Measurements from ENCODE around the gene SPINK1.
"Not testable (repeated sequence)": the region's sequence is repeated elsewhere in the genome, so short reads cannot be mapped to it uniquely, and the experiment has no call there.

Gene SPINK1

DNA sequence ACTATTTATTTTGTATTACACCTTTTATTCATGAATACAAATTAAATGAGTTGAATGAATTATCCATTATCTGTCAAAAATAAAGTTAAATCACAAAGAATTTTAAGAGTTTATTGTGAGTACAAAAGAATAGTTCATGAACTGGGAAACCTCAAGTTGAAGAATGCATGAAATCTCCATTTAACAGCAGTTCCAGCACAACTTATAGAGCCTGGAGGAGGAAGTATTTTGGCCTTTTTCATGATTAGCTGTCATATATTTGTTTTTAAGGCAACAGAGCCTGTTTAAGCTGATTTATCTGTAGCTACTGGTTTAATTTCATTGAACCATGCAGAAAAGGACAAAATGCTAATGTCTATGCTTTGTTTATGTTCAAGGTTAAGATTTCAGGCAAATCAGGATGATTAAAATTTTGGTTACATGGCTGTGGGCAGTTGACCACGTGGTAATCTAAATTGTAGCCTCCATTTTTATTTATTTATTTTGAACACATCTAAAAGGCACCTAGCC lies 12.2 kb downstream of the SPINK1 start:
- in situ Hi-C loops (cut with HindIII; ENCODE audit: low pct_unique_long_range_greater_than_20kb, low sequenced_read_pairs): no loop called here
- DNase-seq (ENCODE audit: low read depth in 1 of 2, low spot score in 1 of 2): no peak
- TF ChIP-seq JUND (IDR thresholded peaks at IDR 0.05; ENCODE audit: low read depth): no peak

DNA sequence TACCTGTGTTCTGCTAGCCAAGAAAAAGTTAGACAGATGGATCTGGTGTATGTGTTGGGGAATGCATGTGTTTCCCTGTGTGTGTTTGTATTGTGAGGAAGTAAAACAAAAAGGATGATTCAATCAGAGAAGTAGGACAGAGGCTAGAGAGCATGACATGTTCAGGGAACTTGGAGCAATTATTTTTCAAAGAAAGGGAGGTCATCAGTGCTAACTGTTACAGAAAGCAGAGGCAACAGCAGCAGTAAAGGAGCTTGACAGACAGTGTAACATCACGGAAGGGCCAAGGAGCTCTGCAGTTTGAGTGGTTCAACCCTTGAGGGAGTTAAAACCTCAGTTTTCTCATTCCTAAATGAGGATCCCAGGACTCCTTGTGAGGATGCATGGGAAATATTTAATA lies 13.2 kb downstream of the SPINK1 start:
- no peak for TF ChIP-seq JUND (IDR thresholded peaks at IDR 0.05; ENCODE audit: low read depth)
- in situ Hi-C loops (cut with HindIII; ENCODE audit: low pct_unique_long_range_greater_than_20kb, low sequenced_read_pairs): no loop called here

GRCh38 chr5:147813696-147814095 lies 17.8 kb downstream of the SPINK1 start:
- DNase-seq (ENCODE audit: low read depth in 1 of 2, low spot score in 1 of 2): no peak
- TF ChIP-seq JUND (IDR thresholded peaks at IDR 0.05; ENCODE audit: low read depth): no peak
- in situ Hi-C loops (cut with HindIII; ENCODE audit: low pct_unique_long_range_greater_than_20kb, low sequenced_read_pairs): no loop called here

More for the DNA sequence above, 13.2 kb downstream of the SPINK1 start:
- peak in 1 of 2 experiments; percentile 8 for DNase-seq (ENCODE audit: low read depth in 1 of 2, low spot score in 1 of 2)

GRCh38 chr5:147809830-147810666 lies 21.4 kb downstream of the SPINK1 start:
- in situ Hi-C loops (cut with HindIII; ENCODE audit: low pct_unique_long_range_greater_than_20kb, low sequenced_read_pairs): no loop called here
- peak in 1 of 2 experiments; percentile 15 for DNase-seq (ENCODE audit: low read depth in 1 of 2, low spot score in 1 of 2)
- no peak for TF ChIP-seq JUND (IDR thresholded peaks at IDR 0.05; ENCODE audit: low read depth)

- no peak for DNase-seq (ENCODE audit: low read depth in 1 of 2, low spot score in 1 of 2)
- in situ Hi-C loops (cut with HindIII; ENCODE audit: low pct_unique_long_range_greater_than_20kb, low sequenced_read_pairs): no loop called here
- TF ChIP-seq JUND (IDR thresholded peaks at IDR 0.05; ENCODE audit: low read depth): no peak
Observed at GRCh38 chr5:147805030-147805454, 26.4 kb downstream of the SPINK1 start.

DNA sequence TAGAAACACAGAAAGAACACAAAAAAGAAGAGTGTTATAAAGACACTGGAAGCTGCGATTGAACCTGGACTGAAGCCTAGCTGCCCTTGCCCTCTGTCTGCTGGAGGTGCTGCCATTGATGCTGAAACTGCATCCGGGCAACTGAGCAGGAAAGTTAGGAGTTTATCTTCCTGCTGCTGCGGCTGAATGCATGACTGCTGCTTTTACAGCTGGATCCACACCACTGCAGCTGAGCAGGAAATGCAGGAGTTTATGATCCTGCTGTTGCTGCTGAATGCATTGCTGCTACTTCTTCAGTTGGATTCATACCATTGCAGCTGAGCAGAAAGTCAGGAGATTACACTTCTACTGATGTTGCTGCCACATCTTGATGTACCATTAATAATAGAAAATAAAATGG lies 27.1 kb downstream of the SPINK1 start:
- no peak for DNase-seq (ENCODE audit: low read depth in 1 of 2, low spot score in 1 of 2)
- in situ Hi-C loops (cut with HindIII; ENCODE audit: low pct_unique_long_range_greater_than_20kb, low sequenced_read_pairs): no loop called here
- TF ChIP-seq JUND (IDR thresholded peaks at IDR 0.05; ENCODE audit: low read depth): no peak

- no peak for TF ChIP-seq JUND (IDR thresholded peaks at IDR 0.05; ENCODE audit: low read depth)
- DNase-seq (ENCODE audit: low read depth in 1 of 2, low spot score in 1 of 2): no peak
- in situ Hi-C loops (cut with HindIII; ENCODE audit: low pct_unique_long_range_greater_than_20kb, low sequenced_read_pairs): no loop called here
Observed at GRCh38 chr5:147803926-147804325, 27.5 kb downstream of the SPINK1 start.

GRCh38 chr5:147803161-147803560 lies 28.3 kb downstream of the SPINK1 start:
- in situ Hi-C loops (cut with HindIII; ENCODE audit: low pct_unique_long_range_greater_than_20kb, low sequenced_read_pairs); DNase-seq (ENCODE audit: low read depth in 1 of 2, low spot score in 1 of 2): not testable (repeated sequence)

DNA sequence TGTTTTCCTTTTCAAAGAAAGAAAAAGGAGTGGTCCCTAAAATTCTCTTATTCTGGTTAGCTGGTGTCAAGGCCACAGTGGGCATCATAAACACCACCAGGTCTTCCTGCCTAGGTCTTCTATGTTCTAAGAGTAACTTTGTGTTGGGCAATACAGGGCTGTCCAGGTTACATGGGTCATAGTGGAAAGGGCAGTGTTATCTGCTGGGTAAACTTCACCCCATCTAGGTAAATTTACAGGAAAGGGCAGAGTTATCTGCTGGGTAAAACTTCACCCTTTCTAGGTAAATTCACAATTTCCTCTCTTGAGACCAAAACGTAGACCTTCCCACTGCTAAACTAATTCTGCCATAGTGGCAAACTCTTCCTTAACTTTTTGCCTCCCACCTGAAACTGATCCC lies 30.0 kb downstream of the SPINK1 start:
- DNase-seq (ENCODE audit: low read depth in 1 of 2, low spot score in 1 of 2): no peak
- no peak for TF ChIP-seq JUND (IDR thresholded peaks at IDR 0.05; ENCODE audit: low read depth)
- in situ Hi-C loops (cut with HindIII; ENCODE audit: low pct_unique_long_range_greater_than_20kb, low sequenced_read_pairs): no loop called here

DNA sequence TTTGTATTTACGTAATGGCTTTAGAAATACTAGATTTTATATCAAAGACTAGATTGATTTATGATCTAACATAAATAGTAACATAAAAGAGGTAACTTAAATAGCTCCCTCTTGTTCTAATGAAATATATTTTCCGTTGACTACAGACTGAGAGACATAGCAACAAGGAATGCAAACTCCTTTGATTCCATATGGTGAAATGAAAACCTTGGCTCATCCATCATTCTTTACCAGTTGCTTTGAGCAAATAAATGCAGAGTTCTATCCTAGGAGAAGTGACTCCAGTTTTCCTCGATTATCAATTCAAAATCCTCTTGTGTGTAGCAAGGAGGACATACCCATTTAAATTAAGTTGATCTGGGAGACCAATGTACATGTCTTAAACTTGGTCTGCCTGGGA lies 31.0 kb downstream of the SPINK1 start:
- DNase-seq (ENCODE audit: low read depth in 1 of 2, low spot score in 1 of 2): no peak
- TF ChIP-seq JUND (IDR thresholded peaks at IDR 0.05; ENCODE audit: low read depth): no peak
- in situ Hi-C loops (cut with HindIII; ENCODE audit: low pct_unique_long_range_greater_than_20kb, low sequenced_read_pairs): no loop called here

GRCh38 chr5:147796556-147797308 lies 34.7 kb downstream of the SPINK1 start:
- no peak for DNase-seq (ENCODE audit: low read depth in 1 of 2, low spot score in 1 of 2)
- in situ Hi-C loops (cut with HindIII; ENCODE audit: low pct_unique_long_range_greater_than_20kb, low sequenced_read_pairs): no loop called here
- no peak for TF ChIP-seq JUND (IDR thresholded peaks at IDR 0.05; ENCODE audit: low read depth)

- in situ Hi-C loops (cut with HindIII; ENCODE audit: low pct_unique_long_range_greater_than_20kb, low sequenced_read_pairs): no loop called here
- no peak for DNase-seq (ENCODE audit: low read depth in 1 of 2, low spot score in 1 of 2)
- no peak for TF ChIP-seq JUND (IDR thresholded peaks at IDR 0.05; ENCODE audit: low read depth)
Observed at GRCh38 chr5:147791181-147791580, 40.3 kb downstream of the SPINK1 start.

- DNase-seq (ENCODE audit: low read depth in 1 of 2, low spot score in 1 of 2): no peak
- in situ Hi-C loops (cut with HindIII; ENCODE audit: low pct_unique_long_range_greater_than_20kb, low sequenced_read_pairs): no loop called here
- TF ChIP-seq JUND (IDR thresholded peaks at IDR 0.05; ENCODE audit: low read depth): no peak
Observed at GRCh38 chr5:147789820-147790219, 41.7 kb downstream of the SPINK1 start.
